K562 (cell line): ENCODE data around the gene FAM117A. TPM values are rescaled to one million over a fixed set of nuclear protein-coding genes. Genes with fewer than 3 reads are reported as not detected.
A peak's percentile ranks its signal among the peaks of the same experiment; 100 is the strongest.
"Not testable (repeated sequence)": the region's sequence is repeated elsewhere in the genome, so short reads cannot be mapped to it uniquely, and the experiment has no call there.

Experiments used
- ATAC-seq: fragments of 200-7000 bp; cut with Tn5 transposase; 3 replicates; pipeline ENCODE4 v1.9.1; 2020; ENCODE audit warnings: moderate library complexity
- BruUV-seq: library from RNA; stranded (reverse); fragments of 400-500 nt; replicated peaks from 2 replicates; lab custom pipeline; 2021; lab: Mats Ljungman, UMichigan
- CTCF ChIA-PET: fragments of 300-600 bp; formaldehyde crosslinking; extraction: SDS; loops from one replicate; lab custom pipeline; 2021; ENCODE audit warnings: low intra/inter-chr PET ratio; lab: Yijun Ruan, JAX
- POLR2A ChIA-PET: fragments of 300-600, 350-650 bp; sonication (Branson Sonifier 250); formaldehyde crosslinking; extraction: SDS; loops from one replicate; lab custom pipeline; 2021; ENCODE audit warnings: antibody characterized with exemption, inconsistent platforms; lab: Yijun Ruan, JAX
- DNase-seq, 4 experiments: peaks; one replicate each; pipeline versions ENCODE4 v3.0.0 to v3.0.0-alpha.2; 2011 to 2018; ENCODE audit warnings: low spot score in 3 of 4, mixed read lengths in 3 of 4; ENCODE audit errors: extremely low read depth in 1 of 4
- FAIRE-seq: peaks from 2 replicates; lab custom pipeline; 2011; peaks lifted over from hg19 to GRCh38; lab: Jason Lieb, UNC
- H2AFZ ChIP-seq: 2 replicates; pipeline ENCODE4 v1.6.0; 2011; ENCODE audit warnings: low read depth, low read length, control low read depth, inconsistent platforms
- H3K27ac ChIP-seq: fragments of 200-600 bp; 3 replicates; pipeline ENCODE4 v1.8.0; 2011; ENCODE audit warnings: low read depth, mild to moderate bottlenecking, control low read depth, inconsistent platforms, low read length, moderate library complexity, mixed read lengths; ENCODE audit errors: extremely low read depth
- H3K27me3 ChIP-seq, 2 experiments: fragments of 300-600 bp in 1 of 2; 2 replicates in 1 of 2; 3 replicates in 1 of 2; pipeline versions ENCODE4 v1.6.0 to v1.8.0; 2011; ENCODE audit warnings: inconsistent platforms in 2 of 2, low read length in 2 of 2, mild to moderate bottlenecking in 1 of 2, mixed read lengths in 1 of 2, moderate library complexity in 1 of 2; ENCODE audit not compliant: control insufficient read depth in 2 of 2, insufficient read depth in 2 of 2
- H3K36me3 ChIP-seq: fragments of 300-600 bp; 3 replicates; pipeline ENCODE4 v1.8.0; 2011; ENCODE audit warnings: mild to moderate bottlenecking, low read length, inconsistent platforms; ENCODE audit not compliant: control insufficient read depth, insufficient read depth
- H3K4me1 ChIP-seq, 2 experiments: fragments of 200-600 bp in 1 of 2; replicated peaks in 1 of 2; 2 replicates in 1 of 2; 3 replicates in 1 of 2; pipeline versions ENCODE4 v1.5.1 to v1.8.0; 2011; ENCODE audit warnings: inconsistent platforms in 2 of 2, low read length in 2 of 2, mild to moderate bottlenecking in 1 of 2, mixed read lengths in 1 of 2, moderate library complexity in 1 of 2; ENCODE audit not compliant: control insufficient read depth in 2 of 2, insufficient read depth in 2 of 2
- H3K4me2 ChIP-seq: 2 replicates; pipeline ENCODE4 v1.6.1; 2011; ENCODE audit warnings: low read length, control low read depth, inconsistent platforms, mixed read lengths; ENCODE audit not compliant: insufficient read depth
- H3K4me3 ChIP-seq: fragments of 200-600 bp; sonication (generic), shearing (Covaris generic); 2 replicates; pipeline ENCODE4 v1.5.1; 2016; ENCODE audit warnings: control low read depth, inconsistent platforms
- H3K79me2 ChIP-seq: fragments of 200-600 bp; 3 replicates; pipeline ENCODE4 v1.8.0; 2011; ENCODE audit warnings: low read length, inconsistent platforms; ENCODE audit not compliant: control insufficient read depth, insufficient read depth
- H3K9ac ChIP-seq, 2 experiments: 2 replicates each; pipeline versions ENCODE4 v1.6.0 to v1.6.1; 2011; ENCODE audit warnings: low read depth in 2 of 2, low read length in 2 of 2, control low read depth in 1 of 2, inconsistent platforms in 1 of 2, mild to moderate bottlenecking in 1 of 2, mixed read lengths in 1 of 2; ENCODE audit not compliant: insufficient read depth in 1 of 2
- H3K9me1 ChIP-seq: one replicate; pipeline ENCODE4 v1.6.0; 2011; ENCODE audit warnings: inconsistent platforms, mild to moderate bottlenecking, low read length, moderate library complexity; ENCODE audit not compliant: control insufficient read depth, insufficient read depth
- H3K9me3 ChIP-seq: replicated peaks from 2 replicates; pipeline ENCODE4 v1.5.1; 2011; ENCODE audit warnings: low read depth, low read length, inconsistent platforms; ENCODE audit not compliant: control insufficient read depth, insufficient read depth
- H4K20me1 ChIP-seq: replicated peaks from 2 replicates; pipeline ENCODE4 v1.6.1; 2011; ENCODE audit warnings: low read length, inconsistent platforms, mixed read lengths; ENCODE audit not compliant: control insufficient read depth, insufficient read depth
- COPS2 ChIP-seq: fragments of 450-650 bp; conservative IDR thresholded peaks from 2 replicates; pipeline ENCODE4 v1.6.1; 2016; ENCODE audit warnings: mild to moderate bottlenecking, moderate library complexity
- FOS ChIP-seq: IDR thresholded peaks from 3 replicates; pipeline ENCODE4 v1.6.1; 2011; ENCODE audit not compliant: insufficient read length; ENCODE audit errors: extremely low read depth
- LCOR ChIP-seq: sonication (generic); formaldehyde crosslinking; IDR thresholded peaks from 2 replicates; pipeline ENCODE4 v1.8.0; 2022; ENCODE audit warnings: mild to moderate bottlenecking, missing genetic modification reagents
- PCBP1 ChIP-seq: fragments of 200-400 bp; formaldehyde crosslinking; IDR thresholded peaks from 2 replicates; pipeline ENCODE4 v1.6.1; 2018; ENCODE audit warnings: mild to moderate bottlenecking, low read depth, low read length; ENCODE audit not compliant: poor library complexity, severe bottlenecking
- ZNF347 ChIP-seq: fragments of 450-650 bp; formaldehyde crosslinking; IDR thresholded peaks from 2 replicates; pipeline ENCODE4 v1.4.0; 2020; ENCODE audit warnings: low read depth, mild to moderate bottlenecking, moderate library complexity
- ZNF561 ChIP-seq: fragments of 450-650 bp; formaldehyde crosslinking; conservative IDR thresholded peaks from 2 replicates; pipeline ENCODE4 v1.4.0; 2020; ENCODE audit warnings: mild to moderate bottlenecking, moderate library complexity
- WGBS: fragments of 100-300 bp; shearing (Covaris generic); methylation state at CpG from one replicate; pipeline ENCODE4 v1.1.6; 2016; ENCODE audit warnings: low coverage, mixed read lengths; ENCODE audit not compliant: insufficient coverage; ENCODE audit errors: missing lambda C conversion rate; 5-methylcytosine and 5-hydroxymethylcytosine counted together
- in situ Hi-C: fragments of 300-500 bp; cut with MboI; formaldehyde crosslinking; loops from 4 replicates; pipeline ENCODE4 v1.15.0; 2018; ENCODE audit warnings: inconsistent platforms, mixed read lengths
- intact Hi-C: fragments of 100-400 bp; cut with micrococcal nuclease; formaldehyde crosslinking; loops from 2 replicates; pipeline ENCODE4 v1.14.2; 2022
- polyA plus RNA-seq, 8 experiments: library from polyadenylated mRNA; depleted of rRNA in 4 of 8; stranded (reverse) in 5 of 8; unstranded in 3 of 8; fragments of >200 nt; fragmentation: Nextera tagmentation in 2 of 8; fragmentation: Illumina TruSeq in 1 of 8; extraction: Ambion mirVana in 2 of 8; extraction: Trizol in 1 of 8; gene quantifications; 2 replicates each; pipeline versions ENCODE4 v1.2.1 to v1.2.3, GENCODE V29; 2011 to 2014; ENCODE audit warnings: inconsistent platforms in 1 of 8, missing spikeins in 1 of 8
- total RNA-seq, 7 experiments: library from RNA; depleted of rRNA in 6 of 7; stranded (reverse); fragments of >200 nt in 6 of 7; fragmentation: Illumina TruSeq in 2 of 7; extraction: Trizol in 2 of 7; gene quantifications; 2 replicates each; pipeline versions ENCODE4 v1.2.1 to v1.2.3, GENCODE V29; 2011 to 2021; ENCODE audit warnings: low replicate concordance in 1 of 7
- TF ChIP-seq, protein P1 (sequence below), 2 experiments: IDR thresholded peaks; 2 replicates each; pipeline ENCODE4 v1.6.1; 2012; ENCODE audit warnings: improper control_type of control experiment in 2 of 2, low read depth in 2 of 2, low read length in 2 of 2, borderline replicate concordance in 1 of 2
- TF ChIP-seq, protein P2 (sequence below): fragments of 150-350 bp; conservative IDR thresholded peaks from 2 replicates; pipeline ENCODE4 v1.6.1; 2014; ENCODE audit warnings: low read length

Gene FAM117A
- total and polyA plus RNA-seq, 9 of the 15 experiments (the other 6 are each of a cell fraction or from before 2014, with no cell fraction given): 3.1 to 79.7 (median 36.6) TPM

DNA sequence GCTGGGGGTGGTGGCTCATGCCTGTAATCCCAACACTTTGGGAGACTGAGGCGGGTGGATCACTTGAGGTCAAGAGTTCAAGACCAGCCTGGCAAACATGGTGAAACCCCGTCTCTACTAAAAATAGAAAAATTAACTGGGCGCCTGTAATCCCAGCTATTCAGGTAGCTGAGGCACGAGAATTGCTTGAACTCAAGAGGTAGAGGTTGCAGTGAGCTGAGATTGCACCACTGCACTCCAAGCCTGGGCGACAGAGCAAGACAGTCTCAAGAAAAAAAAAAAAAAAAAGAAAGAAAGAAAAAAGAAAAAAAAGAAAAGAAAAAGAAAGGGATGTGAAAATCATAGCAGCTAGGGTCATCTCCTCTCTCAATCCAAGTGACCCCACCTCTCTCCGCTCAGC, 39.4 kb downstream of the FAM117A start:
- Histone ChIP-seq H4K20me1 (peaks cover 31% of the 10 kb centered on the region; the same call in 1 of the 2 replicates), H3K36me3 (peaks cover 95% of the 10 kb centered on the region), H3K79me2 (peaks cover 57% of the 10 kb centered on the region)
- DNase-seq, H3K27me3 ChIP-seq, H3K27ac ChIP-seq, H3K4me3 ChIP-seq, BruUV-seq, POLR2A ChIA-PET, H2AFZ ChIP-seq, intact Hi-C loops, H3K9me1 ChIP-seq, H3K4me1 ChIP-seq, ATAC-seq, H3K4me2 ChIP-seq, in situ Hi-C loops, H3K9me3 ChIP-seq, FAIRE-seq, CTCF ChIA-PET, H3K9ac ChIP-seq: not testable (repeated sequence)
- WGBS: 90% methylated on average over 5 of the region's 6 CpGs

DNA sequence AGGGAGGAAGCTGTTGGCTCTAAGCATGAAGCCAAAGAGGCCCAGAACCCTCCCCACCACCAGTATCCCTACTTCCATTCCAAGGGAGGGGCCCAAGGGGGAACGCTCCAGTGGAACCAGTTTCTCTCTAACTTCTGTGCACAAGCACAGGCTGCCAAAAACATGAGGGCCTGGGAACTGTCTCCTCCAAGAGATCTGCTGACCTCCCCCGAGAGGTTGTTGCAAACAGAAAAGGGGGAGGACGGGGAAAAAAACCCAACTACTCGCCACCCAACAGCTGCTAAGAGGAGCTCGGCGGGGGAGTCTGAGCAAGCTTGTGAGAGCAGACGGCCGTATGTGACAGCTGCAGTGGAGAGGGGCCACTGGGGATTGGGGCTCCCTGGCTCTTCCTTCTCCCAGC, 40.5 kb downstream of the FAM117A start:
- ATAC-seq (no peak), DNase-seq (no peak), FAIRE-seq (no peak)
- no peak overlapping the region for H2AFZ ChIP-seq
- H3K9me1 ChIP-seq: no peaks in the 10 kb centered on the region
- peaks cover 24% of the 10 kb centered on the region; the same call in 1 of the 2 replicates for H4K20me1 ChIP-seq
- no peak overlapping the region for H3K4me2 ChIP-seq
- no peaks in the 10 kb centered on the region for H3K9me3 ChIP-seq
- intact Hi-C loops (no loop called here), in situ Hi-C loops (no loop called here)
- no peaks in the 10 kb centered on the region for H3K27me3 ChIP-seq
- ChIA-PET CTCF (interaction anchor here (0.7 kb wide), 1 partner anchor 31 kb away, joined by 3 read pairs; no protein-coding TSS in a partner anchor), POLR2A (interaction anchor here (0.7 to 2.5 kb wide), 2 partner anchors 8 to 15 kb away, joined by 3 to 7 read pairs; no protein-coding TSS in a partner anchor)
- no peak overlapping the region for H3K27ac ChIP-seq
- peaks cover 0 to 8% of the 10 kb centered on the region in 2 experiments; a peak in 4 of 5 replicates for H3K4me1 ChIP-seq
- WGBS: 83% methylated on average over 7 of the region's 8 CpGs
- H3K9ac ChIP-seq: peak overlapping the region in 1 of 2 experiments; percentile 50; a peak in 1 of 4 replicates
- H3K4me3 ChIP-seq: no peak overlapping the region
- peaks cover 47% of the 10 kb centered on the region for H3K79me2 ChIP-seq
- no TSS peak for BruUV-seq
- peaks cover 95% of the 10 kb centered on the region for H3K36me3 ChIP-seq
- TF ChIP-seq ZNF347 (CRISPR knock-in tag) (no peak), COPS2 (no peak), ZNF561 (CRISPR knock-in tag) (no peak), LCOR (no peak), PCBP1 (no peak), FOS (no peak)
- TF ChIP-seq, protein P1, sequence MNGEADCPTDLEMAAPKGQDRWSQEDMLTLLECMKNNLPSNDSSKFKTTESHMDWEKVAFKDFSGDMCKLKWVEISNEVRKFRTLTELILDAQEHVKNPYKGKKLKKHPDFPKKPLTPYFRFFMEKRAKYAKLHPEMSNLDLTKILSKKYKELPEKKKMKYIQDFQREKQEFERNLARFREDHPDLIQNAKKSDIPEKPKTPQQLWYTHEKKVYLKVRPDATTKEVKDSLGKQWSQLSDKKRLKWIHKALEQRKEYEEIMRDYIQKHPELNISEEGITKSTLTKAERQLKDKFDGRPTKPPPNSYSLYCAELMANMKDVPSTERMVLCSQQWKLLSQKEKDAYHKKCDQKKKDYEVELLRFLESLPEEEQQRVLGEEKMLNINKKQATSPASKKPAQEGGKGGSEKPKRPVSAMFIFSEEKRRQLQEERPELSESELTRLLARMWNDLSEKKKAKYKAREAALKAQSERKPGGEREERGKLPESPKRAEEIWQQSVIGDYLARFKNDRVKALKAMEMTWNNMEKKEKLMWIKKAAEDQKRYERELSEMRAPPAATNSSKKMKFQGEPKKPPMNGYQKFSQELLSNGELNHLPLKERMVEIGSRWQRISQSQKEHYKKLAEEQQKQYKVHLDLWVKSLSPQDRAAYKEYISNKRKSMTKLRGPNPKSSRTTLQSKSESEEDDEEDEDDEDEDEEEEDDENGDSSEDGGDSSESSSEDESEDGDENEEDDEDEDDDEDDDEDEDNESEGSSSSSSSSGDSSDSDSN (IDR thresholded peaks at IDR 0.05; ENCODE audit: borderline replicate concordance in 1 of 2, low read depth in 2 of 2, low read length in 2 of 2): no peak
- TF ChIP-seq, protein P2, sequence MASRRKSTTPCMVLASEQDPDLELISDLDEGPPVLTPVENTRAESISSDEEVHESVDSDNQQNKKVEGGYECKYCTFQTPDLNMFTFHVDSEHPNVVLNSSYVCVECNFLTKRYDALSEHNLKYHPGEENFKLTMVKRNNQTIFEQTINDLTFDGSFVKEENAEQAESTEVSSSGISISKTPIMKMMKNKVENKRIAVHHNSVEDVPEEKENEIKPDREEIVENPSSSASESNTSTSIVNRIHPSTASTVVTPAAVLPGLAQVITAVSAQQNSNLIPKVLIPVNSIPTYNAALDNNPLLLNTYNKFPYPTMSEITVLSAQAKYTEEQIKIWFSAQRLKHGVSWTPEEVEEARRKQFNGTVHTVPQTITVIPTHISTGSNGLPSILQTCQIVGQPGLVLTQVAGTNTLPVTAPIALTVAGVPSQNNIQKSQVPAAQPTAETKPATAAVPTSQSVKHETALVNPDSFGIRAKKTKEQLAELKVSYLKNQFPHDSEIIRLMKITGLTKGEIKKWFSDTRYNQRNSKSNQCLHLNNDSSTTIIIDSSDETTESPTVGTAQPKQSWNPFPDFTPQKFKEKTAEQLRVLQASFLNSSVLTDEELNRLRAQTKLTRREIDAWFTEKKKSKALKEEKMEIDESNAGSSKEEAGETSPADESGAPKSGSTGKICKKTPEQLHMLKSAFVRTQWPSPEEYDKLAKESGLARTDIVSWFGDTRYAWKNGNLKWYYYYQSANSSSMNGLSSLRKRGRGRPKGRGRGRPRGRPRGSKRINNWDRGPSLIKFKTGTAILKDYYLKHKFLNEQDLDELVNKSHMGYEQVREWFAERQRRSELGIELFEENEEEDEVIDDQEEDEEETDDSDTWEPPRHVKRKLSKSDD: no peak
